HS-27A (cell line): ENCODE results near the gene FURIN.
"Not testable (repeated sequence)": the region's sequence is repeated elsewhere in the genome, so short reads cannot be mapped to it uniquely, and the experiment has no call there.

ENCODE experiments used
- DNase-seq: peaks from one replicate; pipeline ENCODE4 v3.0.0-alpha.2; 2012; ENCODE audit warnings: low read depth, missing footprints

Gene FURIN

DNA sequence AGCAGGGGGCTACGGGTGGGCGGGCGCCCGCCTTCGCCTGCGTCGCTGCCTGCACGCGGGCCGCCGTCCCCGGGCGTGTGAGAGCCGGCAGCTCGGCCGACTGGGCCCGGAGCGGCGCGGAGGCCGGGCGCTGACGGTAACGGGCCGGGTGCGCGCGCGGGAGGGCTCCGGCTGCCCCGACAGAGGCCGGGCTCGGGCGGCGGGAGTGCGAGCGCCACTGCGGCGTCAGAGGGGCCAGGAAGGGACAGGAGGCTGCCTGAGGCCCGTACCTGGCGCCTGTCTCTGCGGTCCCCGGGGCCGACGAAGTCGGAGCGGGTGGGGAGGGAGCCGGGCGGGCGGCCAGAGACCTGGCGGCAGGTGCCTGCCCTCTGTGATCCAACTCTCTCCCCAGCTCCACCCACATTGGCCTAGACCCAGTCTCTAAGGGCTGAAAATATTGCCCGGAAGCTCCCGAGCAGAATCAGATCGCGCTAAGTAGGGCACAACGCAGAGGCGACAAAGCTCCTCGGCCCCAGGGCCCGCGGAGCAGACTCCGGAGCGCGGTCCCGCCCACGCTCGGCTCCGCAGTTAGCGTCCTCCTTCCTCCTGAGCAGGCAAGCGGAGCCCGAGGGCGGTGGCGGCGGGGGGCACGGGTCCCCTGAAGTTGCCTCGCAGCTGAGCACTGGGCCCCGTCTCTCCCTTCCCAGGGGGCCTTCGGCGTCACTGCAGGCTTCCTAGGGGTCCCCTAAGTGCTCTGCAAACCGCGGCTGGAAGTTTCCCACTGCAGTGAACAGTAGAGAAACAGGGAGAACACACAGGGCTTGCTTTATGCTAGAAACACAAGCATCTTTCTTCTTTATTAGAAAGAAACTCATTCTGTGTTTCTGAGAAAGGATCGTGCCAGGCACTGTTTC lies 34.7 kb downstream of the FURIN start, which contains the start of gene MAN2A2:
Gene MAN2A2, plus strand, starts transcription at position 463 of the 893 bp plus-strand sequence. CDS start 906 bp downstream, outside the sequence.
- peak; percentile 26 for DNase-seq

DNA sequence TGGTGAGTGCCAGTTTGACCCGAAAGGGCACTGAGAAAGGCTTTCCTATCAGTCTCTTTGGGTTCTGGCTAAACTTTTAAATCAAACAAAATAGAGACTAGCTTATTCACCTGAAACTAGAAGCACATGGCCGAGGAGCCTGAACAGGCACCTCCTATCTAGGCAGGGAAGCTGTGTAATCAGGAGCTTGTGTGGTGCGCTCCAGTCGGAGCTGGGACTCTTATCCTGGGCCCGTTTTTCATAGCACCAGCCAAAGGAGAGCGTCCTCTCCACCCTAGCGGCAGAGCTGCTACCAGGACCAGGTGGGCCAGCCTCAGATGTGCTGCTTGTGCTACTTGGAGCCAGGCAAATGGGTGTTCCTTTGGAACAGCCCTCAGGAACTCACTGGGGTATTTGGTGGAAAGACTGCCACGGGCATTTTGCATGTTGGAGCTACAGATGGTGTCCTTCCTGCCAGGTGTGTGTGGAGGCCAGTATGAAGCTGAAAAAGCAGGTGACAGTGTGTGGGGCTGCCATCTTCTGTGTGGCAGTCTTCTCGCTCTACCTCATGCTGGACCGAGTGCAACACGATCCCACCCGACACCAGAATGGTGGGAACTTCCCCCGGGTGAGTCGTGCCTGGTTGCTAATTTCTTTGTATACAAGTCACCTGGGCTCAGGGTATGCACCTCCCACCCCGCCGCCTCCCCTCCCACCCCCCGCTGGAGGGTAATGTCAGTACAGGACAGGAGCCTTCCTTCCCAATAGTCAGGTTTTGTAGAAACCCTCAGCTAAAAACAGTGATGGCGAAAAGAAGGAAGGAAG lies 35.5 kb downstream of the FURIN start:
- no peak for DNase-seq

GRCh38 chr15:90904746-90905145 lies 36.4 kb downstream of the FURIN start:
- no peak for DNase-seq

- no peak for DNase-seq
These were observed 37.2 kb downstream of the FURIN start for GRCh38 chr15:90905306-90906180.

GRCh38 chr15:90906181-90906849 lies 37.9 kb downstream of the FURIN start:
- no peak for DNase-seq

- no peak for DNase-seq
These were observed 38.8 kb downstream of the FURIN start for GRCh38 chr15:90907051-90907660.

DNA sequence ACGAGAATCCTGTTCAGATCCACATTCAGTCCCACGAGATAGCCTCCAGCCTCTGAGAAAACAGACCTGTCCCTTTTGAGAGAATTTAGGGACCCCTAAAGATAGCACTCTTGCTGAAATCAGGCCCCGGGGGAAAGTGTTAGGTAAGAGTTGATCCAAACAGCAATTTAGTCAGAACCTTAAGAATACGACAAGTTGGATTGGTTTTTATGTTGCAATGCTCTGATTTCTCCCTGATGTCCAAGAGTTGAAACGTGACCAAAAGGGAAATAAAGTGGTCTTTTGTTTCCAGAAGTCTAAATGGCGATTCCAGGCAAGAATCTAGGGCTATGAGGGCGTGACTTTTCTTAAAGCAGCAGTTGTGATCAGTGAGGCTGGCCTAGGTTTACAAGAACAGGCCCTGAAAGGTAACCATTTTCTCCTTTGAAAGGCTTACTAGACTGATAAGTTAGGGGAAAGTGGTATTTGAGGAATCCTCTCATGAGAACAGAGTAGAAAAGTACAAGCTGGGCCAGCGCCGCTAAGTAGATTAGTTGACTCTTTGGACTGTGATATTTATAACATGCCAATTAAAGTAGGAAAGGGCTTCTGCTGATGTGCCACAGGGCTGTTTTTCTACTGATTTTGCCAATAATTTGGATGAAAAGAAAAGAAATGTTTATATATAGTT lies 39.6 kb downstream of the FURIN start:
- DNase-seq, result no peak

DNA sequence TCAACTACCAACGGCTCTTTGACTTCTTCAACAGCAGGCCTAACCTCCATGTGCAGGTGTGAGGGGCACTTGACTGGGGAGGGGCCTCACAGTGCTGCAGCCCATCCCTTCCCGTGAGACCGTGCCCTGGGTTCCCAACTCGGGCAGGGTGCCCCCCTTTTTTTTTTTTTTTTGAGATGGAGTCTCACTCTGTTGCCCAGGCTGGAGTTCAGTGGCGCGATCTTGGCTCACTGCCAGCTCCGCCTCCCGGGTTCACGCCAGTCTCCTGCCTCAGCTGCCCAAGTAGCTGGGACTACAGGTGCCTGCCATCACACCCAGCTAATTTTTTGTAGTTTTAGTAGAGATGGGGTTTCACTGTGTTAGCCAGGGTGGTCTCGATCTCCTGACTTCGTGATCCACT lies 41.1 kb downstream of the FURIN start:
- DNase-seq, result not testable (repeated sequence)

GRCh38 chr15:90909976-90910375 lies 41.6 kb downstream of the FURIN start:
- no peak for DNase-seq

DNA sequence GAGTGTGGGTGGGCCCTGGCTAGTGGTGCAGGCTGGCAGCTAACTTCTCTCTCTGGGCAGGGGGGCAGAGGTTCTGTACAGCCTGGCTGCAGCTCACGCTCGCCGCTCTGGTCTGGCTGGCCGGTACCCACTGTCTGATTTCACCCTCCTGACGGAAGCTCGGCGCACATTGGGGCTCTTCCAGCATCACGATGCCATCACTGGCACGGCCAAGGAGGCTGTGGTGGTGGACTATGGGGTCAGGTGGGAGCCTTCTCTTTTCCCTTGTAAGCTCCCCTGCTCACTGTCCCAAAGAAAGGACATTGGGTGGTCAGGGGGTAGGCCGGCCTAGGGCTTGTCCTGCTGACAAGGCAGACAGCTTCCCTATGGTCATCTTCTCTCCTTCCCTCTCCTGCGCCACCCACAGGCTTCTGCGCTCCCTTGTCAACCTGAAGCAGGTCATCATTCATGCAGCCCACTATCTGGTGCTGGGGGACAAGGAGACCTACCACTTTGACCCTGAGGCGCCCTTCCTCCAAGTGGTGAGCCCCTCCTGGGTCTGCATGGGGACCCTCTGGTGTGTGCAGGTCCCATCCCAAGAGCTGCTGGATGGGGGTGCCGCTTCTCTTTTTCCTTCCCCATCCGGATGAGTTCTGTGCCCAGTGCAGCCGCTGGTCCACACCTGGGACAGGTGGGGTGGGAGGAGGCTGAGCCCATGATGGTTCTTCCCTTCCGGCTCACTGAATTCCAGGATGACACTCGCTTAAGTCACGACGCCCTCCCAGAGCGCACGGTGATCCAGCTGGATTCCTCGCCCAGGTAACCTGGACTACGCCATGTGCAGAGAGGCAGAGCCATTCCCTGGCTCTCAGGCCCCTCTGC lies 42.3 kb downstream of the FURIN start:
- DNase-seq, result no peak

GRCh38 chr15:90911302-90911623 lies 42.9 kb downstream of the FURIN start:
- DNase-seq, result no peak

- DNase-seq, result no peak
These were observed 43.8 kb downstream of the FURIN start for GRCh38 chr15:90911906-90912769.

DNA sequence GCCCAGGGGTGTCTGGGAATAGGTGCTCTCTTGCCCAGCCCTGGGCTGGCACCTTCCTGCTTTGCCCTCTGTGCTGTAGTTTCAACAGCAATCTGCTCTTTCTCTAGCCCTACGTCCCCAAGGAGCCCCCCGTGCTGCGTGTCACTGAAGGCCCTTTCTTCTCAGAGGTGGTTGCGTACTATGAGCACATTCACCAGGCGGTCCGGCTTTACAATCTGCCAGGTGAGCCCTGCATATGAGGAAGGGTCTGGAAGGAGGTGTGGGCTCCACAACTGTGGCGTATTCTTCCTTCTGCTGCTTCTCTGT lies 44.3 kb downstream of the FURIN start:
- DNase-seq, result no peak

- no peak for DNase-seq
These were observed 45.1 kb downstream of the FURIN start for GRCh38 chr15:90913398-90913944.

DNA sequence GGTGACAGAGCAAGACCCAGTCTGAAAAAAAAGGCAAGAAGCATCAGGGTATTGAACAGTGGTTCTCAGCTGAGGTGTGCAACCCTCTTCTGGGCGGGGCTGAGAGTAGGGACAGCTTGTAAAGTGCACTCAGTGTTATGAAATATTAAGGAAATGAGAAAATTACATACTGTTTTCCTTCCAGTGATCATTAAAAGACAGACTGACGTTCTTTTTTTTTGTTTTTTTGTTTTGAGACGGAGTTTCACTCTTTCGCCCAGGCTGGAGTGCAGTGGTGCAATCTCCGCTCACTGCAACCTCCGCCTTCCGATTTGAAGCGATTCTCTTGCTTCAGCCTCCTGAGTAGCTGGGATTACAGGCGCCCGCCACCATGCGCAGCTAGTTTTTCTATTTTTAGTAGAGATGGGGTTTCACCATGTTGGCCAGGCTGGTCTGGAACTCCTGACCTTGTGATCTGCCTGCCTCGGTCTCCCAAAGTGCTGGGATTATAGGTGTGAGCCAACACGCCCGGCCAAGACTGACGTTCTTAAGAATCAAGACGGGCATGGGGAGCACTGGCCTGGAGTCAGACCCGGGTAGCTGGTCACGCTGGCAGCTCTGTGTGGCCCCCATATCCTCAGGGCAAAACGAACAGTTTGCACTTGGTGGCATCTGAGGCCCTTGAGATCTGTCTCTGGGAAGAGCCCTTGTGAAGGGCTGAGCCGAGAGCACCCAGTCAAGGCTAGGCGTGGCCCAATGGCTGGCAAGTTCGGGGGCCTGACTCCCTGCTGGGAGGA lies 46.1 kb downstream of the FURIN start:
- no peak for DNase-seq

GRCh38 chr15:90915216-90915807 lies 46.9 kb downstream of the FURIN start:
- no peak for DNase-seq

- no peak for DNase-seq
These were observed 47.5 kb downstream of the FURIN start for GRCh38 chr15:90915808-90916440.
